ENCODE data around the gene DNAH11.
"Not testable (repeated sequence)": the region's sequence is repeated elsewhere in the genome, so short reads cannot be mapped to it uniquely, and the experiment has no call there.

DNAH11 gene

DNA sequence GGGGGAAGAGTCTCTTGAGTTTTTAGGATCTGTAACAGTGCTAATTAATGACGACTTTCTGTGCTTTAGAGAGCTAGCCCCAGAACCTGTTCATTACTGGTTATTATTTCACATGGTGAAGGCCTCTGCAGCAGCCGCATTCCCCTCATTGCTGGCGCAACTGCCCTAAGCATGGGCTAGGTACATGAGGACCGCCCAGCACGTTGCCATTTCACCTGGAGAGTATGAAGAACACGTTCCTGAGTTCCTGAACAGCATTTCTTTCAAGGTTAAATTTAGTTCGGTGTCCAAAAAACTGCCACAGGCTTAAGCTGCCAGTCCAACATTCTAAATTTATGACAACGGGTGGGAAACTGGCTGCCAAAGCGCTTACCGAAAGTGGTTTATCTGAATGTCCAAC lies 177.0 kb downstream of the DNAH11 start:
- DNase-seq (ENCODE audit: low read depth in 2 of 2) = no peak

DNA sequence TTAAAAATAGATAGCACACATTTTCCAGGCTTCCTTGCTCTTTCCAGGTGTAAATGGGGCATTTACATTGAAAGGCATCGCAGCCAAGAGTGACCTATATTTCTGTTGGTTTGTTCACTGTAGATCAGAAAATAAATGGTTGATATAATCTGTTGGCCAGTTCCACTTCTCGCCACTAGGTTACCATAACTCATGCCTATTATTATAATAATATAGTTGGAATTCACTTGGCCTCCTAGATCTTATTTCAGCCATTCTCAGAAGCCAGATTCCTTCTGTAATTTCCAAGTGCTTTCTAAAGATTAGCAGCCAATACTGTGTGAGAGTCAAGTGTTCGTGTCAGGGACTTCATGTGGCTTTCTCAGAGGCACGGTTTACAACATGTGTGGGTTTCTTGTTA lies 179.5 kb downstream of the DNAH11 start:
- DNase-seq (ENCODE audit: low read depth in 2 of 2) = no peak

- no peak for DNase-seq (ENCODE audit: low read depth in 2 of 2)
Observed at GRCh38 chr7:21724562-21724961, 181.7 kb downstream of the DNAH11 start.

GRCh38 chr7:21730399-21730798 lies 187.6 kb downstream of the DNAH11 start:
- DNase-seq (ENCODE audit: low read depth in 2 of 2) = no peak

DNA sequence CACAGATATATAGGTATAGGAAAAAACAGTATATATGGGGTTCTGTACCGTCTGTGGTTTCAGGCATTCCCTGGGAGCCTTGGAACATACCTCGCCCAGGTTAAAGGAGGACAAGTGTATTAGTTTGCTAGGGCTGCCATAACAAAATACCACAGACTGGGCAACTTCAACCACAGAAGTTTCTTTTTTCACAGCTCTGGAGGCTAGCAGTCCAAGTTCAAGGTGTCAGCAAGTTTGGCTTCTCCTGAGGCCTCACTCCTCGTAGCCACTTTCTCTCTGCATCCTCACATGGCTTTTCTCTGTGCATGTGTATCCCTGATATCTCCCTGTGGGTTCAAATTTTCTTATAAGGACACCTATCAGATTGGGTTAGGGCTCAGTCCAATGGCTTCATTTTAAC lies 189.1 kb downstream of the DNAH11 start:
- no peak for DNase-seq (ENCODE audit: low read depth in 2 of 2)

- not testable (repeated sequence) for DNase-seq (ENCODE audit: low read depth in 2 of 2)
Observed at GRCh38 chr7:21732956-21733355, 190.1 kb downstream of the DNAH11 start.

DNA sequence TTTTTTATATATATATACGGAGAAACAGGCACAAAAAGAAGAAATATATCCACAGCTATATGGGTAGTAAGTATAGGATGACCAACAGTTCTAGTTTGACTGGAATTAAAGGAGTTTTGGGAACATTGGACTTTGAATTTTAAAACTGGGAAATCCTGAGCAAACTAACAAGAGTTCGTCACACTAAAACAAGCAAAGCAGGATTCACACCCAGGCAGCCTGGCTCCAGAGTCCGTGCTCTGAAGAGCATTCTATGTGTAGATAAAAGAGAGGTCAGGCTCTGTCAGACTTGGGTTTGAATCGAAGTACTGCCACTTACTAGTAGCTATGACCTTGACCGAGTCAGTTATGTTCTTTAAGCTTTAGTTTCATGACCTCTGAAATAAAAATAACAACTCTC lies 191.0 kb downstream of the DNAH11 start:
- DNase-seq (ENCODE audit: low read depth in 2 of 2) = no peak

- DNase-seq (ENCODE audit: low read depth in 2 of 2) = no peak
Observed at GRCh38 chr7:21743493-21743892, 200.7 kb downstream of the DNAH11 start.

GRCh38 chr7:21746949-21747348 lies 204.1 kb downstream of the DNAH11 start:
- no peak for DNase-seq (ENCODE audit: low read depth in 2 of 2)

DNA sequence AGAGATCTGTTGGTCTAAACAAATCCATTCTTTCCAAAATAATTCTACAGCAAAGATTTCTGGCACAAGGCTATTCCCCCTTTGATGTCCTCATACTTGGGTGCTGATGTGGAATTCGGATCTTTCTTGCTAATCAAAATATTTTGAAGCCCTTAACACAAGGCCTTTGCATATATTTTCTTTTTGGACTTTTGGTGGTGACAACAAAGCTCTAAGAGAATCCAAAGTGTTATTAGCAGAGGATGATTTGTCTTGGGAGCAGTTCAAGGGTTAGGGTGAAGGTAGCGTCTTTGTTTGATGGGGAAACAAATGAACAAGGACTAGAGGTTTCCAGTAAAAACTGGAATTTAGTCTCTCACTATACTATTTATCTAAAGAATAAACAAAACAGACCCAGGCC lies 205.0 kb downstream of the DNAH11 start:
- DNase-seq (ENCODE audit: low read depth in 2 of 2) = no peak

DNA sequence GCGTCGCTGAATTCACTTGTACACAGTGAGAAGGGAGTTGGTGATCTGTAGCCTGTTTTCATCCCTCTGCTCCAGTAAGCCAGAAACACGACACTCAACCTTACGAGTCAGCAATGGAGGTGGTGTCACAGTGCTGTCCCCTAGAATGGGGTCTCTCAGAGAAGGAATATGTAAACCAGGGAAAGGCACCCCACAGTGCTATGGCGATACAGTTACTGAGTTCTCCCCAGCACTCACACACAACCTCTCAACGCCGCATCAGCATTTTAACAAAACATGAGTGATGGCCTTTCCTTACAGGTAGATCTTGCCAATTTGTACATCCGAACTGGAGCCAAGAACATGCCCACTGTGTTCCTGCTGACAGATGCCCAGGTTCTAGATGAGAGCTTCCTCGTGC lies 206.5 kb downstream of the DNAH11 start:
- DNase-seq (ENCODE audit: low read depth in 2 of 2) = no peak

- DNase-seq (ENCODE audit: low read depth in 2 of 2) = no peak
Observed at GRCh38 chr7:21753071-21753470, 210.2 kb downstream of the DNAH11 start.

- no peak for DNase-seq (ENCODE audit: low read depth in 2 of 2)
Observed at GRCh38 chr7:21754963-21755362, 212.1 kb downstream of the DNAH11 start.

- no peak for DNase-seq (ENCODE audit: low read depth in 2 of 2)
Observed at GRCh38 chr7:21757537-21758282, 214.9 kb downstream of the DNAH11 start.

DNA sequence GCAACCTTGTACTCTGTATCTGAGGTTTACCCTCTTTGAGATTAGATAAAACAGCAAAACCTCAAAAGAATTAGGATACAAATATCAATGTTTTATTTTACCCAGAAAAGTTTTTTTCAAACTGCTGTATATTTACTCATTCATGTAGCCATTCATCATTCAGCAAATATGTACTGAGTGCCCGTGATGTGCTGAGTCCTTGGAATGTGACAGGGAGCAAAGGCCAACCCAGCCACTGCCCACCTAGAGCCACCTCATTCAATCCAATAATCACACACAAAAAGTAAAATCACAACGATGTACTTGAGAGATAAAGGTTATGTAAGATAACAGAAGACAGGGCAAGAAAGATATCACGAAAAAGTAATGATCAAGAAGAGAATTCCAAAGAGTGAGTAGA lies 215.4 kb downstream of the DNAH11 start:
- no peak for DNase-seq (ENCODE audit: low read depth in 2 of 2)

DNA sequence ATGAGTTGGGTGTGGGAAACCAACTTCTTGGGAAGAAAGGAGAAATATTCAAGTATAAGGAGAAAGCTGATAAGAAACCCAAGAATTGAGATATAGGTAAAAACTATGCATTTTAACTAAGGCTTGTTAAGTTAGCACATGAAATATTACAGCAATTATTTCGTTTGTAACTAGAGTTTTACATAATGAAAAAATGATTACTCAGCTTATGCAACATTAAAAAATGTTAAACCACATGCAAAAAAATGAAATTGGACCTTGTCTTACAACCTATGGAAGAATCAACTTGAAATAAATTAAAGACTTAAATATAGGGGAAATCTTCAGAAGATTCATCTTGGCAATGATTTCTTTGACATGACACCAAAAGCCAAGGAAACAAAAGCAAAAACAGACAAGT lies 219.6 kb downstream of the DNAH11 start:
- DNase-seq (ENCODE audit: low read depth in 2 of 2) = no peak

GRCh38 chr7:21763818-21764217 lies 221.0 kb downstream of the DNAH11 start:
- no peak for DNase-seq (ENCODE audit: low read depth in 2 of 2)

GRCh38 chr7:21766218-21766617 lies 223.4 kb downstream of the DNAH11 start:
- DNase-seq (ENCODE audit: low read depth in 2 of 2) = no peak

DNA sequence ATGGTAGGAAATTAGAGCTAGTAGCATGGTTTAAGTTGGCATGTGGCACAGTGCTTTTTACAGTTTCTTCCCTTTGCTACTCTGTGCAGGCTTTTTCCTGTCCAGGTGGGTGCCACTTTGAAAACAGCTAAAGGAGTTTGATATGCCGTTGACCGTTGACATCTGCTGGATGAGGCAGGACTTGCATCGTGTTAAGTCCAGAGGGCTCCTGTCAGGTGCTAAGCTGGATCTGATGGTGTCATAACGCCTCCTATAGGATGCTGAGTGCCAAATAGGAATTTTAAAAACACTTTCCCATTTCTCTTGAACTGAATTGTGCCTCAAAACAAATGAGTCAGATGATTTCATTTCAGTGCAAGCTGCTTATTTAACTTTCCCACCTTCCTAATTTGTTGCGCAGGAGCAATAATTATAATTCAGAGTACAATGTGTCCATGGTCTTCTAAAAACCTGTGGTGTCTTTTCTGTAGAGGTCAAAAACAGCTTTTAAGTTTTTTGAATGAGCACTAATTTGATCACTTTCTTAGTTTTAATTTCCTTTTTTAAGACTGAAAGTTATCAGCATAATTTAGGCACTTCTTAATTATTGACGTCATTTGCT lies 224.6 kb downstream of the DNAH11 start:
- no peak for DNase-seq (ENCODE audit: low read depth in 2 of 2)

- DNase-seq (ENCODE audit: low read depth in 2 of 2) = no peak
Observed at GRCh38 chr7:21768279-21768678, 225.4 kb downstream of the DNAH11 start.

- no peak for DNase-seq (ENCODE audit: low read depth in 2 of 2)
Observed at GRCh38 chr7:21771266-21771665, 228.4 kb downstream of the DNAH11 start.

DNA sequence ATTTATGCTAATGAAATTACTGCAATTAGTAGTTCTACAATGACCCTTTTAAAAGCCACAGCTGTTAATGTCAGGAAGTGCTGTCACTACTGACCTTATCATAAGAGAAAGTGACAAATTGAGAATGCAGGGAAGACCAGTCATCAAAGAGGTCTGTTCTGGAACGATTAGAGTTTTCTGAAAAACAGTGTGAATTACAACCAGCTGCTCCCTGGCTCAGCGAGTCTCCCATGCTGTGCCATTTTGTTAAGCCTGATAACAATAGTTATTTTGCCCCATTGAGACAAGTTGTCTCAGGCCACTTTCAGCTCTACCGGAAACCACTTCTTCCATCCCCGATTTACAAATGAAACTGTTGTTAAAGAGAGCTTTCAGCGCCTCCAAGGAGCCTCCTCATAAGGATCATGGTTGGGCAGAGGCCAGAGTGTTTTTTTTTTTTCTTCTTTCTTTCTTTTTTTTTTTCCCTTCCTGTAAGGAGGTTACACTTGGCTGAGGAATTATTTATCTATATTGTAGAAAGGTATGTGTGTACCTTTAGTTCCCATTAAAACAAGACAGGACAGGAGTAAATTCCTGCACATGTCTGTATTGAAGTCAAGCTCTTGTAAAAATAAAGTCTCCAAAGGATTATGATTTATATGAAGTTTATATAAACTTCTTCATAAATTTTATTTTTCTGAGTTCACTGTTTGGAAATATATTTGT lies 229.2 kb downstream of the DNAH11 start:
- DNase-seq (ENCODE audit: low read depth in 2 of 2) = no peak

DNA sequence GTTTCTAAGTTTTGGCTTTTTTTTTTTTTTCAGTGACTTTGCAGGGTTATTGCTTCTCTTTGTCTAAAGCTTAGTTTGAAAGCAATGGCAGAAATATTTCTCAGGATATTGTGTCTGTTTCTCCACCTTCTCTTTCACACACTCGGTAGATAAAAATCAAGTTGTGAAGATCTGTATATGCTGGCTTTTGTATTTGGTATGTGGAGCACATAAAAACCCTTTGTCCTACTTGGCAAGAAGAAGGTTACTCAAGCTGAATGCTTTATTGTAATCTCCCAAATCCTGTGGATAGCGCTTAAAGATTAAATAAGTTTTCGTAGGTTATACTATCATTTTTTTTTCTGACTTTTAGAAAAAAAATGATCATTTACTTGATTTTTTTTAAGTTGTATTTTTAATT lies 230.5 kb downstream of the DNAH11 start:
- no peak for DNase-seq (ENCODE audit: low read depth in 2 of 2)

Data from stimulated activated CD8-positive, alpha-beta memory T cell treated with anti-CD3 and anti-CD28 coated beads, Interleukin-2, amount 100 ng/mL, for 48 hours (primary cell).